GM23248 (cell line): Measurements from ENCODE around the gene FLG.

ENCODE experiments used
- EZH2 ChIP-seq: fragments of 200-600 bp; sonication (generic); IDR thresholded peaks from 2 replicates; pipeline ENCODE4 v1.6.1; 2018; ENCODE audit warnings: antibody characterized with exemption, mild to moderate bottlenecking; ENCODE audit not compliant: insufficient read depth, poor library complexity, severe bottlenecking
- EZH2phosphoT487 ChIP-seq: fragments of 200-600 bp; sonication (generic); IDR thresholded peaks from 2 replicates; pipeline ENCODE4 v1.6.1; 2018; ENCODE audit warnings: antibody characterized with exemption, moderate library complexity, mild to moderate bottlenecking, low read depth; ENCODE audit not compliant: insufficient read depth

- TF ChIP-seq EZH2 (no peak), EZH2phosphoT487 (no peak)
Observed at GRCh38 chr1:152313319-152313801, 11.7 kb downstream of the FLG start.
